Endothelial cell (in vitro differentiated cells): ENCODE data around the gene GRID1. TPM values are rescaled to one million over a fixed set of nuclear protein-coding genes. Genes with fewer than 3 reads are reported as not detected.

ENCODE experiments used
- DNase-seq: peaks from one replicate; pipeline ENCODE4 v3.0.0; 2021; ENCODE audit warnings: low spot score
- H3K27ac Mint-ChIP-seq: one replicate; pipeline ENCODE4 v1.8.0; 2021; ENCODE audit warnings: mixed read lengths, inconsistent platforms; ENCODE audit not compliant: unreplicated experiment
- H3K27me3 Mint-ChIP-seq: one replicate; pipeline ENCODE4 v1.8.0; 2021; ENCODE audit warnings: mild to moderate bottlenecking, moderate library complexity, mixed read lengths, inconsistent platforms; ENCODE audit not compliant: unreplicated experiment
- H3K36me3 Mint-ChIP-seq: one replicate; pipeline ENCODE4 v1.8.0; 2021; ENCODE audit warnings: mild to moderate bottlenecking, low read depth, mixed read lengths, inconsistent platforms; ENCODE audit not compliant: unreplicated experiment
- H3K4me1 Mint-ChIP-seq: one replicate; pipeline ENCODE4 v1.8.0; 2021; ENCODE audit warnings: mild to moderate bottlenecking, mixed read lengths, inconsistent platforms; ENCODE audit not compliant: unreplicated experiment
- H3K4me3 Mint-ChIP-seq: one replicate; pipeline ENCODE4 v1.8.0; 2021; ENCODE audit warnings: mild to moderate bottlenecking, mixed read lengths, inconsistent platforms; ENCODE audit not compliant: unreplicated experiment
- H3K9me3 Mint-ChIP-seq: one replicate; pipeline ENCODE4 v1.8.0; 2021; ENCODE audit warnings: mixed read lengths, inconsistent platforms; ENCODE audit not compliant: unreplicated experiment
- total RNA-seq: library from RNA; stranded (reverse); fragmentation: NEBNext Ultra II Directional; extraction: Animal tissue kit (Norgen Biotek cat#: 25700); gene quantifications from one replicate; pipeline ENCODE4 v1.2.1, GENCODE V29; 2021; ENCODE audit not compliant: unreplicated experiment
- TF ChIP-seq, protein P1 (sequence below): fragments of 200-600 bp; sonication (generic); IDR thresholded peaks from one replicate; pipeline ENCODE4 v1.5.0; 2021; ENCODE audit warnings: antibody characterized with exemption; ENCODE audit not compliant: unreplicated experiment

GRID1 gene
- total RNA-seq, 1 donor from 2014 or later: 0.26 TPM

DNA sequence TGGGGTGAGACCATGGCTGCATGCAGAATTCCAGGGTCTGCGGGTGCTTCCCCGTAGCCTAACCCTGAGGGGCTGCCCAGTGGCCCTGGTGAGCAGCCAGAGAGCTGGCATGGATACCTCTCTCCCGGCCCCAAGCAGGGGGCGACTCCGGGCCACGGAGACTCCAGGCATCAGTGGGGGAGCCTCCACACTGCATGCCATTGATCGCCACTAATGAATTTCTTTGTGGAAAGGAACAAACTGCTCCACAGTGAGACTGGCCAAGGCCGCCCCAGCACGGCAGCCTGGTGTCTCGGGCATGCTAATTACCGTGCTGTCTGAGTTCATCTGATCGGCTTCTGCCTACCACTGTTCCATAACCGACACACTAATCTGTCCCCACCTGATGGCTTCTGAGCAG lies 184.4 kb downstream of the GRID1 start:
- no peak for DNase-seq
- H3K36me3 Mint-ChIP-seq: no peaks in the 10 kb centered on the region
- H3K9me3 Mint-ChIP-seq: no peaks in the 10 kb centered on the region
- H3K27me3 Mint-ChIP-seq: peaks cover 5% of the 10 kb centered on the region
- H3K4me3 Mint-ChIP-seq: no peak overlapping the region
- no peaks in the 10 kb centered on the region for H3K4me1 Mint-ChIP-seq
- TF ChIP-seq, protein P1, sequence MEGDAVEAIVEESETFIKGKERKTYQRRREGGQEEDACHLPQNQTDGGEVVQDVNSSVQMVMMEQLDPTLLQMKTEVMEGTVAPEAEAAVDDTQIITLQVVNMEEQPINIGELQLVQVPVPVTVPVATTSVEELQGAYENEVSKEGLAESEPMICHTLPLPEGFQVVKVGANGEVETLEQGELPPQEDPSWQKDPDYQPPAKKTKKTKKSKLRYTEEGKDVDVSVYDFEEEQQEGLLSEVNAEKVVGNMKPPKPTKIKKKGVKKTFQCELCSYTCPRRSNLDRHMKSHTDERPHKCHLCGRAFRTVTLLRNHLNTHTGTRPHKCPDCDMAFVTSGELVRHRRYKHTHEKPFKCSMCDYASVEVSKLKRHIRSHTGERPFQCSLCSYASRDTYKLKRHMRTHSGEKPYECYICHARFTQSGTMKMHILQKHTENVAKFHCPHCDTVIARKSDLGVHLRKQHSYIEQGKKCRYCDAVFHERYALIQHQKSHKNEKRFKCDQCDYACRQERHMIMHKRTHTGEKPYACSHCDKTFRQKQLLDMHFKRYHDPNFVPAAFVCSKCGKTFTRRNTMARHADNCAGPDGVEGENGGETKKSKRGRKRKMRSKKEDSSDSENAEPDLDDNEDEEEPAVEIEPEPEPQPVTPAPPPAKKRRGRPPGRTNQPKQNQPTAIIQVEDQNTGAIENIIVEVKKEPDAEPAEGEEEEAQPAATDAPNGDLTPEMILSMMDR: no peak
- H3K27ac Mint-ChIP-seq: no peak overlapping the region

DNA sequence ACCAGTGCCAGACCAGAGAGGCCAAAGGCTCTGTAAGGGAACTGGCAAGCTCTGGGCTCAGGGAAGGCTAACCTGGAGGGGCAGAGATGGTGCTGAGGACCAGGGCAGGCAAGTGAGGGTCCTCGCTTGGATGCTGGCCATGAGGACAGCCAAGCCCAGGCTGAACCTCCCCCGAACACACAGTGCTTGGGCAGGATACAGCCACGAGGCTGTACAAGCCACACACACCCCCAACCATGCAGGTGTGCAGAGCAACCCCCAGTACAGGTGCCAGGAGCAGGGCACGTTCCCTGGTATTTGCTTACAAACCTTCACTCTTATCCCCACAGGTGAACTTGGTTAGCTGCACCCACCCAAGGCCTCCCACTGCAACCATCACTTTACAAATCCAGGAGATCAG lies 185.7 kb downstream of the GRID1 start:
- DNase-seq: no peak
- Mint-ChIP-seq H3K4me3 (no peak overlapping the region), H3K9me3 (no peaks in the 10 kb centered on the region), H3K36me3 (no peaks in the 10 kb centered on the region), H3K4me1 (no peaks in the 10 kb centered on the region), H3K27me3 (peaks cover 5% of the 10 kb centered on the region), H3K27ac (no peak overlapping the region)
- TF ChIP-seq, protein P1: no peak

DNA sequence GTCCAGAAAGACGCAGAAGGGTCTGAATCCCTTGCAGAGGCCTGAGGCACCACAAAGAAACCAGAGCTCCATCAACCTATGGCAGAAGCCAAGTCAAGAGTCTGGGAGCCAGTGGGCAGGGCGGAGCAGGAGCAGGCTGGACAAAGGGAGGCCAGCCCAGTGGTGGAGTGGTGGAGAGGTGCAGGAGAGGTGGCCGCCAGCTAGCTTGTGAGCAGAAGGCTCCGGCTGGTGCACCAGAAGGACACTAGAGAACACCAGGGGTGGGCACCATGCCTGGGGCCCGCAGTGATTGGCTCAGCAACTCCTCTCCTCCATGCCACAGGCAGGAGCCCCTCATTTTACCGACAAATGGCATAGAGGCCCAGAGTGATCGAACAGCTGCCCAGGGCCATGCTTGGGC lies 186.6 kb downstream of the GRID1 start:
- Mint-ChIP-seq H3K27me3 (peaks cover 5% of the 10 kb centered on the region), H3K9me3 (no peaks in the 10 kb centered on the region)
- TF ChIP-seq, protein P1: no peak

DNA sequence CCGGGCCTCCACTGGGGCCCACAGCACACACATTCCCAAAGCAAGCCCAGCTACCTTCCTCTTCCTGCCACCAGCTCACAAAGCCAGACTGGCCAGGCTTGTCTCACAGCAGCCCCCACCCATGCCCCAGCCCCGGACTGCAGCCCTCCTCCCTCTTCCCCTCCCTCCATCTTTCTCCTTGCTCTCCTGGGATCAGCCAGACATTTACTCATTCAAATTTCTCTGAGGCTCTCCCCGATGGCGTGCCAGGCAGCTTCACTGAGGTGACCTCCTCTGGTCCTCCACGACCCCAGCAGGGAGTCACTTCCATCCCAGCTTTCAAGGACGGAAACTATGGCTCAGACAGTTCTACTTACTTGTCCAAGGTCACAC lies 187.5 kb downstream of the GRID1 start:
- no peaks in the 10 kb centered on the region for H3K4me1 Mint-ChIP-seq
- H3K9me3 Mint-ChIP-seq: no peaks in the 10 kb centered on the region
- no peaks in the 10 kb centered on the region for H3K36me3 Mint-ChIP-seq
- DNase-seq: no peak
- H3K27me3 Mint-ChIP-seq: peaks cover 5% of the 10 kb centered on the region
- no peak overlapping the region for H3K27ac Mint-ChIP-seq
- H3K4me3 Mint-ChIP-seq: no peak overlapping the region
- TF ChIP-seq, protein P1: no peak

More for the DNA sequence above, 186.6 kb downstream of the GRID1 start:
- Mint-ChIP-seq H3K4me3 (no peak overlapping the region), H3K36me3 (no peaks in the 10 kb centered on the region), H3K27ac (no peak overlapping the region), H3K4me1 (no peaks in the 10 kb centered on the region)
- DNase-seq: no peak

DNA sequence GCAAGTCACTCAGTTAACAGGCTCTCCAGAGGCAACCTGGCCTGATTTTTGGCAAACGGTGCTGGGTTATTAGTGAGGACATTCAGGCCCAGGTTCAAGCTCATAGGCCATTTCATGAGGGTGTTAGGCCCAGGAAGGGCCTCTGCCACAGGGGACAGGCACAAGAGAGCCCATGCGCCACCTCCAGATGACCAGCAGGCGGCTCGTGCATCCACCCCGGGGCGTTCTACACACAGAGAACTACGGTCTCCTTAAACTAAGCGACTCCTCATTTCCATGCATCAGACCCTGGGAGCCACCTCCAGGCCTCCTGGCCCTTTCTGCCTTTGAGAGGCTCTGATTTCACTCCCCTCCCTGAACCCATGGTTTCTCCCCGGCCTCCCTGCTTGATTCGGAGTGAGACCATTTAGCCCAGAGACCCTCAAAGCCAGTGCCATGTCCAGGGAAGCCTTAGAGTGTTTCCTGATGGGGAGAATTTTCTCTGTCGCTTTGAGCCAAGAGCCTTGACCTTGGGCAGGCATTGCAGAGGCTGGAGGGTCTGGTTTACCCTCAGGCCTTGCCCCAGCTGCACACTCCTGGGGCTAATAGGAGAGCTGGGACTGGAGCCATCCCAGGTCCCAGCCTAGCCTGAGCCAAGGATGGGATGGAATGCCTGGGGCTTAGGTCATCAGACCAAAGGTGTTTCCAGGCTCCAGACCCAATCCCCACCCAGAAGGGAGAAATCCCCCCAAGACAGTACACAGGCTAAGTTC lies 188.0 kb downstream of the GRID1 start:
- Mint-ChIP-seq H3K4me3 (no peak overlapping the region), H3K36me3 (no peaks in the 10 kb centered on the region), H3K27ac (no peak overlapping the region), H3K27me3 (peaks cover 5% of the 10 kb centered on the region), H3K4me1 (no peaks in the 10 kb centered on the region), H3K9me3 (no peaks in the 10 kb centered on the region)
- TF ChIP-seq, protein P1: peak; percentile 69
- DNase-seq: peak; percentile 61
